LHCN-M2 (cell line): Measurements from ENCODE around the gene MAP4K2. TPM values are rescaled to one million over a fixed set of nuclear protein-coding genes. Genes with fewer than 3 reads are reported as not detected.
"Not testable (repeated sequence)": the region's sequence is repeated elsewhere in the genome, so short reads cannot be mapped to it uniquely, and the experiment has no call there.

ENCODE experiments used
- DNase-seq: peaks from one replicate; pipeline ENCODE4 v3.0.0-alpha.2; 2012; ENCODE audit warnings: low read depth
- polyA plus RNA-seq: library from polyadenylated mRNA; unstranded; fragments of >200 nt; gene quantifications from one replicate; pipeline ENCODE4 v1.2.1, GENCODE V29; 2012; ENCODE audit warnings: missing spikeins
- total RNA-seq: library from RNA; depleted of rRNA; stranded (reverse); fragments of >200 nt; gene quantifications from 2 replicates; pipeline ENCODE4 v1.2.3, GENCODE V29; 2014; rRNA removed

The MAP4K2 gene
- total RNA-seq: 10.8 and 11.3 TPM in 2 replicates
- polyA plus RNA-seq: 7.6 TPM

DNA sequence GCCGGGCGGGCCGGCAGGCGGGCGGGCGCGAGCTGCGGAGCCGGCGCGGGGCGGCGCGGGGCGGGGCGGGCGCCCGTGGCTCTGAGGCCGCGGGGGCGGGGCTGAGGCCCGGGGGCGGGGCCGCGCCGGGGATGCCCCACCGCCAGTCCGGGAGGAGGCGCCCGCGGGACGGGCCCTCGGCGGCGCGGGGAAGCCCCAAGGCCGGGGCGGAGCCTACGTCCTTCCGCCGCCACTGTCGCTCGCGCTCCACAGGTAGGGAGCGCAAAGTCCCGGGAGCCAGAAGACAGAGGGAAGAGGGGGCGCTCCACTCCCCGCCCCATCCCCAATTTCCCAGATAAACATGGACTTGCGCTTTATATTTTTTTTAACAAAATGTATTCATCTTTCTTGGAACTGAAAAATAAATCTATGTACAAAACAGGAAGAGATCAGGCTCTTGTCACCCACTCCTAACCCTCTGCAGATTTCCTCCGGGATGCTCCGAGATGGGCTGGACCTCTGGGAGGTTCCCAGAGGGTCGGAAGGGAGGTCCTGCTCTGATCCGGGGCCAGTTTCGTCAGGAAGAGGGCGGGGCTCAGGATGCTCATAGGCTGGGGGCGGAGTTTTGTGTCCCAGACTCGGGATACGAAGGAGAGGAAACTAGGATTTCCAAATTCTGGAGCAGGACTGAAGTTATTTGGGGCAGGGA is at the start of gene MAP4K2:
TSS of gene MAP4K2 (minus strand) at position 57 of the 688 bp plus-strand sequence. CDS start 65 bp downstream, outside the sequence.
- peak; percentile 80 for DNase-seq

DNA sequence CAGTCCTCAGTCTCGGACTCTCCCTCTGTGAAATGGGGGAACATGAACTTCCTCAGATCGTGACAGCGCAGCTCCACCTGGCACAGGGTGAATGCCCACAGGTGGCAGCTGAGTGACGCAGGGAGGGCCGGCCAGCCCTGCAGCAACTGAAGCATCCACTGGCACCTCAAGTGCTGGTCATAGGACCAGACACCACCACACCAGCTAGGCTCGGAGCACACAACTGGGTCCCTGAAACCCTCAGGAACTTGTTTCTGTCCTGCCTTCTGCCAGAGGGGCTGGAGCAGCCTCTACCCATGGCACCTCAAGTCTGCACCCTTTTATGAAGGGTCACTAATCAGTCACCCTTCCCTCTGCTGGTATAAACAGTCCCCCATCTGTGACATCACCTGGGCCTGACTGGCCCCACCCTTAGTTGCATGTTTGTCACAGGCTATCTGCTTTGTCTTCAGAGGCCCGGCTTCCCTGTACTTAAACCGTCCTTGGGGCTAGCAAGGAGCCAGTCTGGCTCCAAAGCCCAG is 48.9 kb upstream of the MAP4K2 start:
- DNase-seq: no peak

DNA sequence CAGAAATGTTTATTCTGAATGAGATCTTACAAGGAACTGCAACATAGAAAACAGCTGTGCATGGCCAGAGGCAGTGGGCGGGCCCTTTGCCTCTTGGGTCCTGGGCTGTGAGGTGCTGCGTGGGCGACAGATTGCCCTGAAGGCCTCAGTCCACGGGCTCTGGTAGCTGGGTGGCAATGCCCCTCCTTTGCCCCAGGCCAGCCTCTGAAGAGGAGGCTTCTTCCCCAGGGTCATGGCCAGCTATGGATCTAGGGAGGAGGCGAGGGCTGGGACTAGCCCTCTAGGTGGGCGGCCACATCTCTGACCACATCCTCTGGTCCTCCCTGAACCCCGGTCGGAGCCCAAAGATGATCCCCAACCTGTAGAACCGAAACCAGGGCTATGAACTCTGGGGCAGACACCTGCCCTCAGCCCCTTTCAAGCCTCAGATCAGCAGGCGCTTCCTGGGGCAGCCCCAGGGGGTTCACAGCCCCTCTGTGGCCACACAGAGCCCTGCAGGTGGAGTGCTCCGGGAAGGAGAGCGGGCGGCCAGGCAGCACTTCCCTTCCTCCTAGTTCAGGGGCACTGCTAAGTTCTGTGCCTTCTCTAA is 48.1 kb upstream of the MAP4K2 start:
- DNase-seq: no peak

DNA sequence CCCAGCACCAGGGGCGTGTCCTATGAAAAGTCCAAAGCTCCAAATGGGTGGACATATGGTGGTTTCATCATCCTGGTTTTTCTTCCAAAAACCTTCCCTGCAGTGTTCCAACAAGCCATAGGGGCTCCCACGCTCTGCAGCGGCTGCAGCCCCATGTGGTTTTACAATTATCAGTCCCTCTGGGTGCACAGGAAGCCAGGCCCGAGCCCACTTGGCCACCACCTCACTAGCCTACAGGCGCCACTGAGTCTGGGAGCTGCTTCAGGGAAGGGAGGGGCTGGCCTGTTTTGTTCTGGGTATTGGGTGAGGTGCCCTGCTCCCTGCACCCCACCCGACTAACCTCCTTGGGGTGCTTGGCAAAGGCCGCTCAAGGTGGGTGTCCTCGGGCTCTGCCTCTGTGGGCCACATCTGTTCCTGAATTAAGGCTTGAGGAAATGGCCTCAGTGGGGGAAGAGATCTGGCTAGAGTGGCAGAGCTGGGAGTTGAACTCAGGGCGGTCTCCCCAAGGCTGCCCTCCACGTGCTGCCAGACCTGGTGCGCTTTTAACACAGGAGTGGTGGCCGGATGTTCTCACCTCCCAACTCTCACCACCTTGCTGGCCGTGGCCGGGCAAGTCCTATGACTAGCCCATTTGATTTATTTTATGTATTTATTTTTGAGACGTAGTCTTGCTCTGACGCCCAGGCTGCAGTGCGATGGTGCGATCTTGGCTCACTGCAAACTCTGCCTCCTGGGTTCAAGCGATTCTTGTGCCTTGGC is 46.8 kb upstream of the MAP4K2 start:
- no peak for DNase-seq

DNA sequence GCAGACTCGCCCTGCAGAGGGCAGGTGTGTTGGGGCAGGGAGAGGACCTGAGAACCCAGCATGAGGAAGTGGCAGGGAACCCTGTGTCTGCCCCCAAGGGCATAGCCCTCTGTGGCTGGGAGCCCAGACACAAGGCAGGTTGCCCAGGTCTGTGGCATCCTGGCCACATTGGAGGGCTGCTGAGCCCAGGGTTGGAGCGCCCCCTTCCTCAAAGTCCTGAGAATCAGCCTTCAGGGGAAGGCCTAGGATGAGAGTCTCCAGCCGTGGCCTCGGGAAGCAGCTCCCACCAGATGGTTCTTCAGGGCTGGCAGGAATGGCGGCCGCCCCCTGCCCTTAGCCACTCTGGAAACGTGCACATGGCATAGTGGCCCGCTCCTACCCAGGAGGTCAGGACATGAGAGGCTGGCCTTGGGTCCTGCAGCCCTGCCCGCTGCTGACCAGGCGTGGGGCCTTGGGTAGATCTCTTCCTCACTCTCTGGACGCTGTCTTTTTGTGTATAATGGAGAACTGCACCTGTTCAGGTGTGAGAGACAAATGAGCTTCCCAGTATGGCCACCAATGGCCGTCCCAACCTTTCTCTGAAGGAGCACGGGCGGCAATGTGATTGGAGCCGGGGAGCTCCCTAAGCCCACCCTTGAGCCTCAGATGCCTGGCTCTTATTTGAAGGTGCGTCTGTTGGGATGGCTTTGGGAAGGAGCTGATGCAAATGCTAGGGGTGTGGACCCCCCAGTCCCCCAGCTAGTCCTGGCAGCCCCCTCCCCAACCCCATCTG is 46.0 kb upstream of the MAP4K2 start:
- DNase-seq: no peak

DNA sequence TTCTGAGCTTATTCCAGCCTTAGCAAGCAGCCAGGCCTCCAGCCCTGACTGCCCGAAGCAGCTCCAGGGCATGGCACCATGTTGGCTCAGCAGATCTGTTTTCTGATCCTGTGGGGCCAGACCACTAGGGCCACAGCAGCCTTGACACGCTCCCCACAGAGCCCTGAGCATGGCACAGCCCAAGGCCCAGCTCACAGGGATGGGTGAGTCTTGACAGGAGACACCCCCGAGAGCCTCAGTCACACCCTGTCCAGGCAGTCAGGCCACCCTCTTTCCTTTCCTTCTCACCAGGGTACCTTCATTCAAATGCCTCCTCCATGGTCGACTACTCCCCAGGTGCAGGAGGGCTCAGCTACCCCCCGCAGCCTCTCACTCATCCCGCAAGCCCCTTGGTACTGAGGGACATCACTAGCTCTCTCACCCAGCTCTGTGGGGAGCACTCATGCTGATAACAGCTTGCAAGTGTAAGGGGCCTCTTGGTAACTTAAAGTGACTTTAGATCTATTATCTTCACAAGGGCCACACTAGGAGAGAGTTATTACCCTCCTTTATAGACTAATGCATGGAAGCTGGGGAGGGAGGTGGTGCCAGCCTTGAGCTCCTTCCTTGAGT is 45.3 kb upstream of the MAP4K2 start:
- no peak for DNase-seq

DNA sequence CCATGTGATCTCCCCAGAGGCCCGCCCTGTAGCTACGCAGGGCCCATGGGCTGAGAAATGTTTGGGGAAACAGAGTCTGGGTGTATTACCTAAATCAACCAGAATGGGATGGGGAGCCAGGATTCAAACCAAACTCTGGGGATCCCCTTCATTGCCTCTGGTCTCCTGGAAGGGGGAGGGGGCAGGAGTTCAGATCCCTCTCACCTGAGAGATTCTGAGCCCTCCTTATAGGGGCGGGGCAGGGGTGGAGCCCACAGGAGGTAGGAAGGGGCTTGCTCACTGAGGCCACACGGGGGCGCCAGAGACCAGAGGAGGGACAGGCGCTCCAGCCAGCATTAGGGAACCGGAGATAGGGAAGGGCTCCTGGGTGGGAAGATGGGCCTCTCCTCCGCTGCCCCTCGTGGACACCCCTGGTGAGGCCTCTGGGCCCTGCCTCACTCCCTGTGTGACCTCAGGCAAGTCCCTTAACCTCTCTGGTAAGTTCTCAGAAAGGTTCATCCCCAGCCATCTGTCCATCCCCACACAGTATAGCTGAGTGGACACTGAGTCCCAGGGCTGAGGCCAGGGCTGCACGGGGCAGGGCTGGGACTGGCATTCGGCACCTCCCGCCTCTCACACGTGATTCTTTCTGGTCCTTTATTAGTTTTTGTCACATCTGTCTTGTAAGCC is 44.1 kb upstream of the MAP4K2 start:
- DNase-seq: peak; percentile 89

DNA sequence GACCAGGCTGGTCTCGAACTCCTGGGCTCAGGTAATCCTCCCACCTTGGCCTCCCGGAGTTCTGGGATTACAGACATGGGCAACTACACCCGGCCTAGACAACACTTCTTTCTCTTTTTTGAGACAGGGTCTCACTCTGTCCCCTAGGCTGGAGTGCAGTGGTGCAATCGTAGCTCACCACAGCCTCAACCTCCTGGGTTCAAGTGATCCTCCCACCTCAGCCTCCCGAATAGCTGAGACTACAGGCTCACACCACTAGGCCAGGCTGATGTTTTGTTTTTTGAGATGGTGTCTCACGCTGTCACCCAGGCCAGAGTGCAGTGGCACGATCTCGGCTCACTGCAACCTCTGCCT is 42.7 kb upstream of the MAP4K2 start:
- DNase-seq: not testable (repeated sequence)

DNA sequence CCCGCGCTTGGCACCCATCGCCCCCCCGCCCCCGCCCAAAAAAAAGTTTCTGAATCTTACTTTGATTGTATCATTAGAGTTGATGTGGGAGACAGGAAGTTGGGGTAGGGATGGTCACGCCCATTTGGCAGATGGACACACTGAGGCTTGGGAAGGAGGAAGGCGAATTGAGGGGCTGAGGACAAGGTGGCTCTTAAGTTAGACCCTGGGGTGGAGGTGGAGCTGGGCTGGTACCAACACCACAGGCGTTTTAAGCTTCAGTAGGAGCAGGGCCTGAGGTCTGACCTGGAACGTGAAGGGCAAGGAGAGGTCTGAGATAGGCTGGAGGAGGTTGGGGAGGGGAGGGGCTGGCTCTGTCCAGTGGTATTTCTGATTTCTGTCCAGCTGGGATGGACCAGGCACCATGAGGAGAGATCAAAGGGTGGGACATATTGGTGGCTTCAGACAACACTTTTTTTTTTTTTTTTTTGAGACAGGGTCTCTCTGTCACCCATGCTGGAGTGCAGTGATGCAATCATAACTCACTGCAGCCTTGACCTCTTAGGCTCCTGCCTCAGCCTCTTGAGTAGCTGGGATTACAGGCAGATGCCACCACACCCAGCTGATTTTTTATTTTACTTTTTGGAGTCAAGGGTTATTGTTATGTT is 42.2 kb upstream of the MAP4K2 start:
- no peak for DNase-seq

DNA sequence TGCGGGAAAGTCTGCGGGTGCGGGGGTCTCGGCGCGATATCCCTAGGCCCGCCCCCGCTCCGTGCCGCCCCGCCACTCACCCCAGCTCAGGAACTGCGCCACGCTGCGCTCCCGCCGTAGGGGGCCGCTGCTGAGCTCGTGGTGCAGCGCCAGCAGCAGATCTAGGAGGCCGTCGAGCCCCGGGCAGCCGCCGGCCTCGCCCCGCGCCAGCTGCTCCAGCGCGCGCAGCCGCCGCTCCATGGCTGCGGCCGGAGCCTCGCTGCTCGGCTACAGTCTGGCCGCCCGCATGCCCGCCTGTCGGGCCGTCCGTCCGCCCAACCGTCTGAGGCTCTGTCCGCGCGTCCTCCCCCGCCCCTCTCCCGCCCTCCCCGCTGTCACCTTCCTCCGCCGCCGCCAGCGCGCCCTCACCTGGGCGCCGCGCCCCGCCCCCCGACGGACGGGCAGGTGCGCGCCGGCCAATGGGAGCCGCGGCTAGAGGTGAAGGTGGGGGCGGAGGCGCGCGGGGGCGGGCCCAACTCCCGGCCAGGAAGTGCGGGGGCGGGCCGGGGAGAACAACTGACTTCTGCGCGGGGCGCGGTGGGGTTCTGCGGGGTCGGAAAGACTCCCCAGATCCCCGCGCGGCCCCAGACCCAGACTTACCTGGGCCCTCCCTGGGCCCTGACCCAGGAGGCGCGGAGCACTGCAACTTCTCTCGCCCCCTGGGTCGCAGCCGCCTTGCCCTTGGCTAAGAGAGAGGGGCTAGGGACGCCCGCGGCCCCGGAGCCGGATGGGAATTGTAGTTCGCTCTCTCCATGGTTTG is 41.5 kb upstream of the MAP4K2 start, which contains the start of gene CDC42BPG:
TSS of gene CDC42BPG (minus strand) at position 324 of the 799 bp plus-strand sequence. CDS start at position 240, 84 bp downstream.
- DNase-seq: peak; percentile 58

DNA sequence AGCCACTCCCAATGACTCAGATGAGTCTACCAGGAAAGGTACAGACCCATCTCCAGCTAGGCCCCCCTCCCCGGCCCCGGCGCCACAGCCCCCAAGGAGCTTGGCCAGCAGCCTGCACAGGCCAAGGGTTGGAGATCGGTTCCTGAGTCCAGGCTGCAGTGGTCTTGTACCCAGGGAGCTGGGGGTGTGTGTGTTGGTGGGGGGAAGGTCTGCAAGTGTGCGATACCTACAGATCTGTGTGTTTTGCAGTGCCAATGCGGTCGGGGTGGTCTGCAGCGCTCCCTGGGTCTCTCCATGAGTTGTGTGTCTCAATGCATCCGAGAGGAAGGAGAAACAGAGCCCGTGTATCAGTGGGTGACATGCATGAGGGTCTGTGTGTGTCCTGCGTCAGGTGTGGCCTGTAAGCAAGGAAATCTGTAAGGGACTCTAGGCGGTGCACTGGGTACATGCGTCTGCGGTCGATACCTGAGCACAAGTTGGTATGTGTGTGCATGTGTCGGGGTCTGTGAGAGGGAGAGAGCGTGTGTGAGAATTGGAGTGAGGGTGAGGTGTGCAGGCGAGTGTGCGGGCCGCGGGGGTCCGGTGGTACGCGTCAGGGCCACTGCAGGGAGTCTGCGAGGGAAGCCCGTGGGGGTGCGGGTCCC is 40.8 kb upstream of the MAP4K2 start:
- DNase-seq: no peak

DNA sequence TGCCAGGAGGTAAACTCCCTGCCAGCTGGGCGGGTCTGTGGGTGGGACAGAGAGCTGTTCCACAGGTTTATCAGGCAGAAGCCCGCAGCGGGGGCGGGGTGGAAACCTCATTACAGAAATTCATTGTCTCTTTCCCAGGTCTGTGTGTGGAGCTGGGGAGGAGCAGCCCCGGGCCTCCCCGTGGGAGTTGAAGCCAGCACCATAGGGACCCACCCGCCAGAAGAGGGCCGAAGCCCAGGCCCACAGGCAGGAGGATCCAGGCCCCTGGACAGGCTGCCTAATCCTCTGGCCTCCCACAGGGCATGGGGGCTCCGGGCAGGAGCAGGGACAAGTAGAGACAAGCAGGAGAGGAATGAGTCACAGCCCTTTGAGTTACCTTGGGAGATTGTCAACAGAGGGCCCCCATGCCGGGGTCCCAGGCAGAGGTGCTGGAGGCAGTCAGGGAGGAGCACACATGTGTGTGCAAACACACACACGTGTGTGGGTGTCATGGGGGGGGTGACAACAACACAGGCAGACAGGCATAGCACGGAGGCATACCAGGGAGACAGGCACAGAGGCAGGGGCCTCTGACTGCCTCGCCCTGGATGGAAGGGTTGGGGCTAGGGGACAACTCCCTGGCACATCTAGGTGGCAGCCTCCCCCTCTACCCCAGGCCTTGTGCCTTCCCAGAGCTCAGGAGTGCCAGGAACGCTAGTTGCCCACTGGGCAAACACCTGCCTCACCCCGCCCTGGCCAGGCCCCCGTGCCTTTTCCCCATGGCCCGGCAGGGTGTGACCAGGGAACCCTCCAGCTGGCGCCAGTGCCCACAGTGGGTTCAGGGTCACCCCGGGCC is 40.1 kb upstream of the MAP4K2 start:
- no peak for DNase-seq

DNA sequence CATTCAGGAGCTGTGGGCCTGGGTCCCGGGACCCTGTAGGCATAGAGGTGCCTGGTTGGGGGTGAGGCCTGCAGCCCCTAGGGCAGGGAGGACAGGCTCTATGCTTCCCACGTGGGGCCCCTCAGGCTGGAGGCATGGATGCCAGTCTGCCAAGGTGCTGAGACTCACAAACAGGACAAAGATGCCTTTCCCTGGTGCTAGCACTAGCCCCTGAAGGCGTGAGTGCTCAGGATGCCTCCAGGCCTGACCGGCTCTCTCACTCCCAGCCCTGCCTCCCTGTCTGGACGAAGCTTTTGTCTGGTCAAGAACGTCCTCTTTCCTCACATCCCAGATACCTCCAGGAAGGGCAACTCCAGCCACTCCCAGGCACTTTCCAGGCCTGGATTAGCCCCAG is 39.3 kb upstream of the MAP4K2 start:
- DNase-seq: no peak

DNA sequence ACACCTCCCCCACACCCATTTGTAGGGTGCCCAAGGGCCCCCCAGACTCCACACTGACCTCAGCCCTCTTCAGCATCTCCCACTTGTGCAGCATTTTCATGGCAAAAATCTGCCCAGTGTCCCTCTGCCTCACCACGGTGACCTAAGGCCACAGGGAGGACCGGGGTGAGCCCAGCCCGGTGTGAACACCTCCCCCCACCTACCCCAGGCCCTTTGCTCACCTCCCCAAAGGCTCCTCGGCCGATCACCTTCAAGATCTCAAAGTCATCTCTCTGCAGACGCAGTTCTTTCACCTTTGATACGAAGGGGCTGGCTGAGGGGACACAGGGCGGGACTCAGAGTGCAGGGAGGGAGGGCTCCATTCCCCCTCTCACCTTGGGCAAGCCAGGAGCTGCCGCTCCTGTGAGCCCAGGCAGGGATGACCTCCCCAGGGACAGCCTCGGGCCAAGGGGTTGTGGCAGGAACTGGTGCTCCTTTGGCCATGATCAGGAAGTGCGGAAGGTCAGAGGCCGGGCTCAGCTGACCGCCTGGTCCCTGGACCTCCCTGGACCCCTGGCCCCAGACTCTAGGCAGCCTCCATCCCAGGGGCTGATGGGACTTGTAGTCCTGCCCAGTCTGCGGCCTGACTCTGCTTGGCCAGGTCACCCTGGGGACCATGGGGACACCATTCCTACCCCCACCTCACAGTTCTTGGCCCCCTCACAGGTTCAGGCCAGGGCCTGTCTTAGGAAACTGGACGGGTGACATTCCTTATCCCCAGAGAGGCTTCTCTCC is 38.8 kb upstream of the MAP4K2 start:
- DNase-seq: no peak

DNA sequence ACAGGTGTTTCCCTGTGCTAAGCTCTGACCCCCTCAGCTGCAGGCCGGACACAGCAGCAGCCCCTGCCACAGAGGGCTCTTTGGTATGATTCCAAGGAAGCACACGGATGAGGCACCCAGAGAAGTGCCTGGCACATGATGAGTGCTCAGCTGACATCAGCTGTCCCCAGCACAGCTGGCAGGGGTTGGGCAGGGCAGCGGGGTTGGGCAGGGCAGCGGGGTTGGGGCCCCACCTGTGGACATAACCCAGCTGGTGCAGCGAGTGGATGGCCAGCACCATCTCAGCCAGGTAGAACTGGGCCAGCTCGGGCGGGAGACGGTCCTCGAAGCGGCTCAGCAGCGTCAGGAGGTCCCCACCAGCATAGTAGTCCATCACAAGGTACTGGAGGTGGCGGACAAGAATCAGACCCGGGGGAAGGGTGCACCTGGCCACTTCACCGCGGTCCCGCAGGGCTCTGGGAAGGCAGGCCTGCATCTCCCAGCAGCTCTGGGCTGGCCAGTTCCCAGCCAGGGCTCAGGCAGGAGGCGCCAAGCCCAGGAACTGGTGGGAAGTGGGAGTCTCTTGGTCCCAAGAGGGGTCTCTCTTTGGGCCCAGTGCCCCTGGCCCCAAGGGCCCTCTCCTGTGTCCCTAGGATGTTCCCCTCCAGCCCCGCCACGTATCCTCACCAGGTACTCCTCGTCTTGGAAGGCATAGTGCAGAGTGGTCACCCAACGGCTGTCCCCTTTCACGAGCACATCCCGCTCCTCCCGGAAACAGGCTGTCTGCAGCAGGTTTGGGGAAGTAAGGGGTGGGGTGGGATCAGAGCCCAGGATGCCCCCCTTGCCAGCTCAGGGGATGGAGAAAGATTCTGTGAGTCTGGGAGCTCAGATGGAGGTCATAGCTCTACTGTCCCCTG is 37.1 kb upstream of the MAP4K2 start:
- no peak for DNase-seq

DNA sequence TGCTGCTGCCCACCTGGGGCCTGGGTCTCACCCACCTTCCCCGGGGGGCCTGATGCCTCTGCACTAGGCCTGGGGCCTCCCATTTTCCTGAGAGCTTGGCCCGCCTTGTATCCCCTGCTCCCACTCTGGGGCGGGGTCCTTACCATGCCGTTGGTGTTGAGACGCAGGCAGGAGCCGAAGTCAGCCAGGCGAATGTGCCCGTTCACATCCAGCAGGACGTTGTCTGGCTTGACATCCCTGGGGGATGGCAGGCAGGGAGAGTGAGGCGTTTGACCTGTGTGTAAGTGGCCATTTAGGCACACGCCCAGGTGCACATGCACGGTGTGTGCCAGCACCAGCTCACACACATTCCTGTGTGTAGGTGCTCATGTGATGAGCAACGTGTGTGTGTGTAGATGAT is 36.3 kb upstream of the MAP4K2 start:
- DNase-seq: no peak
